RWPE2 (cell line): ENCODE data around the gene MLST8.
A peak's percentile ranks its signal among the peaks of the same experiment; 100 is the strongest.

Source experiments
- ATAC-seq: fragments of 200-7000 bp; cut with Tn5 transposase; 3 replicates; pipeline ENCODE4 v1.9.1; 2021; ENCODE audit warnings: low read depth
- DNase-seq: peaks from one replicate; pipeline ENCODE4 v3.0.0-alpha.2; 2020; ENCODE audit warnings: low spot score
- H3K27ac ChIP-seq: fragments of 450-650 bp; 2 replicates; pipeline ENCODE4 v1.5.1; 2017; ENCODE audit warnings: mild to moderate bottlenecking; ENCODE audit not compliant: poor library complexity, severe bottlenecking
- H3K27me3 ChIP-seq: fragments of 250-450 bp; sonication (Bioruptor Pico); 2 replicates; pipeline ENCODE4 v1.5.1; 2021; ENCODE audit warnings: mild to moderate bottlenecking, moderate library complexity; ENCODE audit not compliant: insufficient read depth, poor library complexity, severe bottlenecking
- H3K36me3 ChIP-seq: fragments of 250-450 bp; sonication (Bioruptor Pico); 2 replicates; pipeline ENCODE4 v1.5.1; 2020; ENCODE audit warnings: low read depth, mild to moderate bottlenecking, moderate library complexity
- H3K4me1 ChIP-seq: fragments of 250-450 bp; sonication (Bioruptor Pico); 2 replicates; pipeline ENCODE4 v1.5.1; 2021; ENCODE audit warnings: mild to moderate bottlenecking, moderate library complexity; ENCODE audit not compliant: insufficient read depth, poor library complexity, severe bottlenecking
- H3K4me3 ChIP-seq: fragments of 250-450 bp; sonication (Bioruptor Pico); 2 replicates; pipeline ENCODE4 v1.5.1; 2021; ENCODE audit warnings: mild to moderate bottlenecking, moderate library complexity; ENCODE audit not compliant: severe bottlenecking
- H3K9me3 ChIP-seq: fragments of 250-450 bp; sonication (Bioruptor Pico); 2 replicates; pipeline ENCODE4 v1.5.1; 2021; ENCODE audit warnings: mild to moderate bottlenecking, moderate library complexity; ENCODE audit not compliant: severe bottlenecking
- TF ChIP-seq, protein P1 (sequence below): fragments of 450-650 bp; IDR thresholded peaks from one replicate; pipeline ENCODE4 v1.5.1; 2017; ENCODE audit warnings: mild to moderate bottlenecking, moderate library complexity; ENCODE audit not compliant: poor library complexity, severe bottlenecking

Gene MLST8

DNA sequence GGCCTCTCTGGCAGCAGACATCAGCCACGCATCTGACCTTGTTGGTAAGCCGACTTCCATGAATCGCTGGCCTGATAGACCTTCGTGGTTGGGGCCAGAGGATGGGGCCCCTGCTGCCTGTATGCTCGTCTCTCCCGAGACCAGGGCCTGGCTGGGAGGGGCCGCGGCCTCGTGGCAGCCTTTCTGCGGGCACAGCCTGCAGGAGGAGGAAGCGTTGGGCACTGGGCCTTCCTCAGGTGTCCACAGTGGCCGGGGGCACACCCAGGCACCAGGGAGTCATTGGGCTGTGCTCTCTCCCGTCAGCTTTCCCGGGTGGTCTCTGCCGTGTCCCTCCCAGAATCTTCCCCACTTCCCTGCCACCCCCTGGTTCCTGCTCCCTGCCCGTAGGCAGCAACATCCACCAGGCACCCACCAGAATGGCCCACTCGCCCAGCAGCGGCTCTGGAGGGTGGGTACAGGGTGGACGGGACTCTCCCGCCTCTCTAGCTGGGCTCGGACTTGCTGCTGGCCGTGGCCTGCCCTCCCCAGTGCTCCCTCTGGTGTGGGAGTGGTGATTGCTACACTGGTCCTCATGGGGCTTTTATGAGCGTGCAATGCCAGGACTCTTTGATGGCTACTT is 24.5 kb downstream of the MLST8 start:
- no peaks in the 10 kb centered on the region for H3K4me1 ChIP-seq
- no peak overlapping the region for H3K4me3 ChIP-seq
- no peak overlapping the region for H3K27ac ChIP-seq
- ATAC-seq: no peak
- TF ChIP-seq, protein P1, sequence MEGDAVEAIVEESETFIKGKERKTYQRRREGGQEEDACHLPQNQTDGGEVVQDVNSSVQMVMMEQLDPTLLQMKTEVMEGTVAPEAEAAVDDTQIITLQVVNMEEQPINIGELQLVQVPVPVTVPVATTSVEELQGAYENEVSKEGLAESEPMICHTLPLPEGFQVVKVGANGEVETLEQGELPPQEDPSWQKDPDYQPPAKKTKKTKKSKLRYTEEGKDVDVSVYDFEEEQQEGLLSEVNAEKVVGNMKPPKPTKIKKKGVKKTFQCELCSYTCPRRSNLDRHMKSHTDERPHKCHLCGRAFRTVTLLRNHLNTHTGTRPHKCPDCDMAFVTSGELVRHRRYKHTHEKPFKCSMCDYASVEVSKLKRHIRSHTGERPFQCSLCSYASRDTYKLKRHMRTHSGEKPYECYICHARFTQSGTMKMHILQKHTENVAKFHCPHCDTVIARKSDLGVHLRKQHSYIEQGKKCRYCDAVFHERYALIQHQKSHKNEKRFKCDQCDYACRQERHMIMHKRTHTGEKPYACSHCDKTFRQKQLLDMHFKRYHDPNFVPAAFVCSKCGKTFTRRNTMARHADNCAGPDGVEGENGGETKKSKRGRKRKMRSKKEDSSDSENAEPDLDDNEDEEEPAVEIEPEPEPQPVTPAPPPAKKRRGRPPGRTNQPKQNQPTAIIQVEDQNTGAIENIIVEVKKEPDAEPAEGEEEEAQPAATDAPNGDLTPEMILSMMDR: no peak
- no peak for DNase-seq
- no peaks in the 10 kb centered on the region for H3K27me3 ChIP-seq
- peaks cover 19% of the 10 kb centered on the region for H3K36me3 ChIP-seq
- no peaks in the 10 kb centered on the region for H3K9me3 ChIP-seq

DNA sequence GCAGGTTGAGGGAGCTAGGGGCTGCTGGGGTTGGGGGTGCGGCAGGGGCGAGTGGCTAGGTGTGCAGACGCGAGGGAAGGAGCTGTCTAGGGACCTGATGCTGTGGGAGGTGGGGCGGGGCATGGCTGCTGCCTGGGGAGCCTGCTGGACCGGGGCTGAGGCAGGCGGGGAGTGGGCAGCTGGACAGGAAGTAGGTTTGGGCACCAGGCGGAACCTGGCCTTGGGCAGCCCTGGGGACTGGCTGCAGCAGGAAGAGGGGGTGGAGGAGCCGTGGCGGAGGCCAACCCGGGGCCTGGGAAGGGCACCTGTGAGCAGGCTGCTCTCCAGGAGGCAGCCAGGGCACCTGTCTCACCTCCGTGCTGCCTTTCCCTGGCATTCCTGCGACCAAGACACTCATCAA is 25.1 kb downstream of the MLST8 start:
- Histone ChIP-seq H3K4me1 (no peaks in the 10 kb centered on the region), H3K4me3 (no peak overlapping the region), H3K9me3 (no peaks in the 10 kb centered on the region), H3K36me3 (peaks cover 23% of the 10 kb centered on the region), H3K27me3 (no peaks in the 10 kb centered on the region), H3K27ac (no peak overlapping the region)
- DNase-seq (peak; percentile 64), ATAC-seq (no peak)
- TF ChIP-seq, protein P1: no peak

DNA sequence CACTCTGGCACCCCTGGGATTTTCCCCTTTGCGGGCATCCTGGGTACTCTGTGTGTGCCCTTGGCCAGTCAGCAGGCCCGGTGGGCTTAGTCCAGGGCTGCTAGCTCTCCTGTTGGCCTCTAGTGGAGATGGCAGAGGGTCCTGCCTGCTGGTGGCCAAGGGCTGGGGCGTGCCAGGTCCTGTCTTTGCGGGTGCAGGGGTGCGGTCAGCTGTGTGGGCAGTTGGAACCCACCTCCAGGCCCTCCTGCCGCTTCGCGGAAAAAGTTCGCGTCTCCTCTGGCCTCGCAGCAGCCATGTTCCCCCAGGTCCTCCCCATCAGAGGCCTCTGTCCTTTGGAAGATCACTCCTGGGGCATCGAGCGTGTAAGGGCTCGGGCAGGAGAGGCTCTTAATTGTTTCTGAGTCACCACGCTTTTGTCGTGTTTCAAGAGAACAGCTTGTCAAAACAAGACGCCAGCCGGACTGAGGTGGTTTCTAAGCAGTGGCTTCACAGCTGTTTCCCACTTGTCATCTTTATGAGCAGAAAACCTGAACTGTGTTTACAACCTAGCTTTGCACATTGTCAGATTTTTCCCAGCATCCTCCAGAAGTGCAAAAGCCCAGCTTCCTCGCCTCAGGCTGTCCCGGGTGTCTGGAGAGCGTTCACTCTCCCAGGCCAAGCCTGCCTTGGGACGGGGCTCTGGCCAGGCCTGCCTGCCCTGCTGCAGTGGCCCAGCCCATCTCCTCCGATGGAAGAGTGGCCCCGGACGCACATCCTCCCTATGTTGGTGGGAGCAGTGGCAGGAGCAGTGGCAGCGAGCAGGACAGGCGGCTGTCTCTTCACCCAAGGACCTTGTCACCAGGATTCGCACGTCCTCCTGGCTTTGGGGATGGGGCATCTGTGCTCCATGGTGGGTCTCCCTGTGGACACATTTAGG is 26.0 kb downstream of the MLST8 start:
- Histone ChIP-seq H3K4me1 (no peaks in the 10 kb centered on the region), H3K9me3 (no peaks in the 10 kb centered on the region), H3K4me3 (no peak overlapping the region), H3K36me3 (peaks cover 27% of the 10 kb centered on the region), H3K27me3 (peaks cover 3% of the 10 kb centered on the region), H3K27ac (no peak overlapping the region)
- TF ChIP-seq, protein P1: no peak
- DNase-seq (peak; percentile 61), ATAC-seq (no peak)

DNA sequence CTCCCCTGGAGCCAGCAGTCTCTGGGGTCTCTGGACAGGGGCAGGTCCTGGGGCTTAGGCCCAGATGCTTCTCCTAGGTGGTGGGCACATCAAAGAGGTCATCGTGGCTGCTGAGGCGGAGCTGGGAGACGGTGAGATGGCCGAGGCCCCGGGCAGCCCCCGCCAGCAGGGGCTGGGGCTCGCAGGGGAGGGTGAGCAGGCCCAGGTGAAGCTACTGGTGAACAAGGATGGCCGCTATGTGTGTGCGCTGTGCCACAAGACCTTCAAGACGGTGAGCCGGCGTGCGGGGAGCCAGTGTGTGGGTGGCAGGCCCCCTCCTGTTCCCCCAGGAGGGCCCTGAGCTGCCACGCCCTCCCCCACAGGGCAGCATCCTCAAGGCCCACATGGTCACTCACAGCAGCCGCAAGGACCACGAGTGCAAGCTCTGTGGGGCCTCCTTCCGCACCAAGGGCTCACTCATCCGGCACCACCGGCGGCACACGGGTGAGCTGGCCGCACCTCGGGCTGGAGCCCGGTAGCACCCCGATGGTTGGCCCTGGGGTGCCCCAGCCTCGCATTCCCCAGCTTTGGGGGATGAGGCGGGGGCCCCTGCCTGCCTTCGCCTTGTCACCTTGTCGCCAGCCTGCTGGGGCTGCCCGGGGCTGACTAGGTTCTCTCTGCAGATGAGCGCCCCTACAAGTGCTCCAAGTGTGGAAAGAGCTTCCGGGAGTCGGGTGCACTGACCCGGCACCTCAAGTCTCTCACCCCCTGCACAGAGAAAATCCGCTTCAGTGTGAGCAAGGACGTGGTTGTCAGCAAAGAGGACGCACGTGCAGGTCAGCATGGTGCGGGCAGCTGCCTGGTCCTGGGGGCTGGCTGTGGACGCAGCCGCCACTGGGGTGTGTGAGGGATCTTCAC is 27.1 kb downstream of the MLST8 start:
- H3K36me3 ChIP-seq: peaks cover 27% of the 10 kb centered on the region

More for the DNA sequence above, 27.1 kb downstream of the MLST8 start:
- no peaks in the 10 kb centered on the region for H3K9me3 ChIP-seq
- H3K27me3 ChIP-seq: peaks cover 14% of the 10 kb centered on the region
- ATAC-seq: no peak
- H3K4me1 ChIP-seq: no peaks in the 10 kb centered on the region
- H3K4me3 ChIP-seq: no peak overlapping the region
- H3K27ac ChIP-seq: no peak overlapping the region
- no peak for DNase-seq
- TF ChIP-seq, protein P1: no peak
